Caco-2 (cell line): Measurements from ENCODE around the gene FBXL3. TPM values are rescaled to one million over a fixed set of nuclear protein-coding genes. Genes with fewer than 3 reads are reported as not detected.

ENCODE experiments used
- BruUV-seq: library from RNA; stranded (reverse); fragments of 400-500 nt; replicated peaks from 2 replicates; lab custom pipeline; 2021; lab: Mats Ljungman, UMichigan
- CTCF ChIA-PET: fragments of 300-600 bp; sonication (Branson Sonifier 250); formaldehyde crosslinking; loops from one replicate; lab custom pipeline; 2022; ENCODE audit warnings: antibody characterized with exemption; lab: Charles Lee
- POLR2A ChIA-PET: fragments of 300-600 bp; sonication (Branson Sonifier 250); formaldehyde crosslinking; loops from one replicate; lab custom pipeline; 2022; ENCODE audit warnings: antibody characterized with exemption; lab: Charles Lee
- DNase-seq, 2 experiments: peaks; one replicate each; pipeline versions ENCODE4 v3.0.0 to v3.0.0-alpha.2; 2020 to 2022
- H3K27me3 ChIP-seq: replicated peaks from 2 replicates; pipeline ENCODE4 v1.6.0; 2011; ENCODE audit warnings: low read length; ENCODE audit not compliant: control insufficient read depth, insufficient read depth
- H3K36me3 ChIP-seq: 2 replicates; pipeline ENCODE4 v1.5.1; 2011; ENCODE audit warnings: low read length; ENCODE audit not compliant: control insufficient read depth, insufficient read depth
- H3K4me1 ChIP-seq: fragments of 250-450 bp; sonication (Bioruptor Pico); 2 replicates; pipeline ENCODE4 v1.5.1; 2020; ENCODE audit warnings: mild to moderate bottlenecking
- H3K4me3 ChIP-seq: 2 replicates; pipeline ENCODE4 v1.5.1; 2011; ENCODE audit warnings: low read depth, mild to moderate bottlenecking, control low read depth, low read length
- H3K9me3 ChIP-seq: fragments of 250-450 bp; sonication (Bioruptor Pico); 2 replicates; pipeline ENCODE4 v1.5.1; 2020; ENCODE audit warnings: mild to moderate bottlenecking, moderate library complexity
- H3K27ac Mint-ChIP-seq: one replicate; pipeline ENCODE4 v1.8.0; 2022; ENCODE audit warnings: mixed read lengths; ENCODE audit not compliant: unreplicated experiment
- H3K27me3 Mint-ChIP-seq: one replicate; pipeline ENCODE4 v1.8.0; 2022; ENCODE audit warnings: mixed read lengths; ENCODE audit not compliant: insufficient read depth, unreplicated experiment
- H3K36me3 Mint-ChIP-seq: one replicate; pipeline ENCODE4 v1.8.0; 2022; ENCODE audit warnings: mild to moderate bottlenecking, mixed read lengths; ENCODE audit not compliant: insufficient read depth, unreplicated experiment
- H3K4me1 Mint-ChIP-seq: one replicate; pipeline ENCODE4 v1.8.0; 2022; ENCODE audit warnings: low read depth, mixed read lengths; ENCODE audit not compliant: unreplicated experiment
- H3K4me3 Mint-ChIP-seq: one replicate; pipeline ENCODE4 v1.8.0; 2022; ENCODE audit warnings: mild to moderate bottlenecking, moderate library complexity, mixed read lengths; ENCODE audit not compliant: unreplicated experiment
- H3K9me3 Mint-ChIP-seq: one replicate; pipeline ENCODE4 v1.8.0; 2022; ENCODE audit warnings: mixed read lengths; ENCODE audit not compliant: unreplicated experiment
- intact Hi-C: fragments of 100-400 bp; cut with micrococcal nuclease; formaldehyde crosslinking; loops from one replicate; pipeline ENCODE4 v1.10.0; 2022; ENCODE audit not compliant: unreplicated experiment
- total RNA-seq: library from RNA; stranded (reverse); gene quantifications from 2 replicates; pipeline ENCODE4 v1.2.3, GENCODE V29; 2022
- TF ChIP-seq, protein P1 (sequence below), 2 experiments: fragments of 200-600 bp in 1 of 2; IDR thresholded peaks; 1 replicate in 1 of 2; 2 replicates in 1 of 2; pipeline versions ENCODE4 v1.5.1 to v1.8.0; 2011 to 2022; ENCODE audit warnings: antibody characterized with exemption in 1 of 2, control low read depth in 1 of 2, inconsistent platforms in 1 of 2, low read depth in 1 of 2, low read length in 1 of 2, mild to moderate bottlenecking in 1 of 2, moderate library complexity in 1 of 2; ENCODE audit not compliant: insufficient read depth in 1 of 2, severe bottlenecking in 1 of 2, unreplicated experiment in 1 of 2

The FBXL3 gene
- total RNA-seq, 1 experiment from 2014 or later, result 31.8 TPM

DNA sequence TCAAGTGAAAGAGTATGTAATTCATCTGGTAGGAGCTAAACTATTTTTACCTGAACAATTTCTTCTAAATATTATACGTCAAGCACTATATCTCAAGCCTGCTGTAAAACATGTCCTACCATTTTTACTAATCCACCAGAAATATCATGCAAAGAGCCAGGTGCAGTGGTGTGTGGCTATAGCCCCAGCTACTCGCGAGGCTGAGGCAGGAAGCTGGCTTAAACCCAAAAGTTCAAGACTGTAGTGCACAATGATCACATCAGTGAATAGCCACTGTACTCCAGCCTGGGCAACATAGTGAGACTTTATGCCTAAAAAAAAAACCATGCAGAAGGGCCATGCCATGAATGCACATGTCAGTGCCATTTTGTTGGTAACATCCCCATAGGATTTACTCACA lies 55.7 kb downstream of the FBXL3 start:
- Histone ChIP-seq H3K27me3 (no peaks in the 10 kb centered on the region), H3K4me3 (no peak overlapping the region), H3K36me3 (no peaks in the 10 kb centered on the region), H3K4me1 (peaks cover 45% of the 10 kb centered on the region), H3K9me3 (no peaks in the 10 kb centered on the region)
- POLR2A ChIA-PET, result no interaction called here
- intact Hi-C loops, result no loop called here
- Mint-ChIP-seq H3K9me3 (no peaks in the 10 kb centered on the region), H3K27ac (no peak overlapping the region), H3K27me3 (no peaks in the 10 kb centered on the region), H3K36me3 (no peaks in the 10 kb centered on the region), H3K4me3 (no peak overlapping the region), H3K4me1 (peaks cover 15% of the 10 kb centered on the region)
- no TSS peak for BruUV-seq
- no peak for DNase-seq
- CTCF ChIA-PET, result no interaction called here
- TF ChIP-seq, protein P1, sequence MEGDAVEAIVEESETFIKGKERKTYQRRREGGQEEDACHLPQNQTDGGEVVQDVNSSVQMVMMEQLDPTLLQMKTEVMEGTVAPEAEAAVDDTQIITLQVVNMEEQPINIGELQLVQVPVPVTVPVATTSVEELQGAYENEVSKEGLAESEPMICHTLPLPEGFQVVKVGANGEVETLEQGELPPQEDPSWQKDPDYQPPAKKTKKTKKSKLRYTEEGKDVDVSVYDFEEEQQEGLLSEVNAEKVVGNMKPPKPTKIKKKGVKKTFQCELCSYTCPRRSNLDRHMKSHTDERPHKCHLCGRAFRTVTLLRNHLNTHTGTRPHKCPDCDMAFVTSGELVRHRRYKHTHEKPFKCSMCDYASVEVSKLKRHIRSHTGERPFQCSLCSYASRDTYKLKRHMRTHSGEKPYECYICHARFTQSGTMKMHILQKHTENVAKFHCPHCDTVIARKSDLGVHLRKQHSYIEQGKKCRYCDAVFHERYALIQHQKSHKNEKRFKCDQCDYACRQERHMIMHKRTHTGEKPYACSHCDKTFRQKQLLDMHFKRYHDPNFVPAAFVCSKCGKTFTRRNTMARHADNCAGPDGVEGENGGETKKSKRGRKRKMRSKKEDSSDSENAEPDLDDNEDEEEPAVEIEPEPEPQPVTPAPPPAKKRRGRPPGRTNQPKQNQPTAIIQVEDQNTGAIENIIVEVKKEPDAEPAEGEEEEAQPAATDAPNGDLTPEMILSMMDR (IDR thresholded peaks at IDR 0.05; ENCODE audit: insufficient read depth in 1 of 2, low read depth in 1 of 2, low read length in 1 of 2, severe bottlenecking in 1 of 2, unreplicated experiment in 1 of 2), result no peak

DNA sequence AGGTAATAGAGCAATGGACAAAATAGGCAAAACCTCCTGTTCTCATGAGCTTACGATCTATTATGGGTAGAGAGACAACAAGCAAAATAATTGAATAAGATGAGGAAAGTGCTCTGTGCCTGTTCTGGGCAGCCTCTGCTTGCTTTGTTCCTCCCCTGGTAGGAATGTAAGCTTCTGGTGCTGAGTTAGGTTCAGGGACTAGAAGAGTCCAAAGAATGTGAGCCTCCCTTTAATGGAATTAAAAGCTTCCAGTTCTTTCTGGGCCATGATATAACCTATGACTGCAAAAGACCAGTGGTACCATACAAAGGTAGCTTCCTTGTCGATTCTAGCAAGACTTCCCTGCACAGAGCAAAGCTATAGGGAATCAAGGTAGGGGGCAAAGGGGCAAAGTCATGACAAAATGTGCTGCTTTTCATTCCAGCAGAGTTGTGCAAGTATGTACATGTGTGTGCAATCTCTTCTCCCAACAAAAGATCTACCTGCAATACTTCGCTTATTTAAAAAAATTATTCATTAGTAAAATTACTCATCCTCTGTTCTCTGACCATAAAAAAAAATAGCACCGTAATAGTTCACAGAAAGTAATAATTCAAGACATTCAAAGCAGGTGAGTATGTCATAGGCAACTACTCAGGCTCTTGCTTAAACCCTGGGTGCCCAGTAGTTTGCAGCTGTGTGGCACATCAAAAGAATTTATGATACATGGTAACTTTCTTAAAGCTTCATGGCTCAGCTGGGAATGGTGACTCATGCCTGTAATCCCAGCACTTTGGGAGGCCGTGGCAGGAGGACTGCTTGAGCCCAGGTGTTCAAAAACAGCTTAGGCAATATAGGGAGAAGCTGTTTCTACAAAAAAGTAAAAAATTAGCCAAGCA lies 57.2 kb downstream of the FBXL3 start:
- H3K27me3 Mint-ChIP-seq, result no peaks in the 10 kb centered on the region
- Histone ChIP-seq H3K9me3 (no peaks in the 10 kb centered on the region), H3K36me3 (no peaks in the 10 kb centered on the region), H3K4me1 (peaks cover 50% of the 10 kb centered on the region), H3K27me3 (no peaks in the 10 kb centered on the region), H3K4me3 (no peak overlapping the region)
- peaks cover 21% of the 10 kb centered on the region for H3K4me1 Mint-ChIP-seq
- H3K4me3 Mint-ChIP-seq, result no peak overlapping the region
- TF ChIP-seq, protein P1 (IDR thresholded peaks at IDR 0.05; ENCODE audit: insufficient read depth in 1 of 2, low read depth in 1 of 2, low read length in 1 of 2, severe bottlenecking in 1 of 2, unreplicated experiment in 1 of 2), result no peak
- ChIA-PET CTCF (interaction anchor here (0.6 to 0.7 kb wide), 3 partner anchors 22 to 1868 kb away, joined by 5 to 20 read pairs (median 8); partner anchors contain the start of gene CLN5), POLR2A (interaction anchor here (0.5 to 0.6 kb wide), 2 partner anchors 28 to 1209 kb away, joined by 3 read pairs; no protein-coding TSS in a partner anchor)
- DNase-seq, result peak in 1 of 2 experiments; percentile 18
- no peak overlapping the region for H3K27ac Mint-ChIP-seq
- intact Hi-C loops, result no loop called here
- BruUV-seq, result no TSS peak
- H3K9me3 Mint-ChIP-seq, result no peaks in the 10 kb centered on the region
- H3K36me3 Mint-ChIP-seq, result no peaks in the 10 kb centered on the region

DNA sequence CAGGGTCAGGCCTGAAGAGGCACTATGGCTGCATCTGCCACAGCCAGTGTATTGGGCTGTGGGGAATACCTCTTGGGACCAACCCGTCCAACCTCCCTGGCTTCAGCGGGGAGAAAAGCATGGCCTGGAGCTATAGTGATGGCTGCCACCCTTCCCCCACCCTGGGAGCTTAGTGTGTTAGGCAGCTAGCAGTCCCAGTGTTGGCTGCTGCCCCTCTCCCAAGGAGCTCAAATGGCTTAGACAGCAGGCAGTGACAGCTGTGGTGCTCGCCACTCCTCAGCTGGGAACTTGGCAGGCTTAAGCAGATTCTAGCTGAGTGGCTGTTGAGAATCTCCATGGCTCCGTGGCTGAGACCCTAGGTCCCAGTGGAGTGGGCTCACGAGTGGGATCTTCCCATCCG lies 58.9 kb downstream of the FBXL3 start:
- no peaks in the 10 kb centered on the region for H3K36me3 Mint-ChIP-seq
- H3K4me3 Mint-ChIP-seq, result no peak overlapping the region
- Histone ChIP-seq H3K9me3 (no peaks in the 10 kb centered on the region), H3K36me3 (no peaks in the 10 kb centered on the region), H3K4me1 (peaks cover 43% of the 10 kb centered on the region), H3K4me3 (no peak overlapping the region), H3K27me3 (no peaks in the 10 kb centered on the region)
- no peak for DNase-seq
- ChIA-PET CTCF (no interaction called here), POLR2A (no interaction called here)
- BruUV-seq, result no TSS peak
- TF ChIP-seq, protein P1 (IDR thresholded peaks at IDR 0.05; ENCODE audit: insufficient read depth in 1 of 2, low read depth in 1 of 2, low read length in 1 of 2, severe bottlenecking in 1 of 2, unreplicated experiment in 1 of 2), result no peak
- no peaks in the 10 kb centered on the region for H3K9me3 Mint-ChIP-seq
- intact Hi-C loops, result no loop called here
- H3K27ac Mint-ChIP-seq, result no peak overlapping the region
- H3K27me3 Mint-ChIP-seq, result no peaks in the 10 kb centered on the region
- H3K4me1 Mint-ChIP-seq, result peaks cover 21% of the 10 kb centered on the region
